Measurements from ENCODE around the gene SF3B3.

GRCh38 chr16:70553645-70554044 is 30.0 kb downstream of the SF3B3 start:
- TF ChIP-seq BHLHE40 (IDR thresholded peaks at IDR 0.05; ENCODE audit: borderline replicate concordance in 1 of 2, low read depth in 2 of 2, low read length in 1 of 2) (no peak), SRF (IDR thresholded peaks at IDR 0.05; ENCODE audit: low read depth in 2 of 2, low read length in 2 of 2) (no peak), NR2C2 (IDR thresholded peaks at IDR 0.05; ENCODE audit: borderline replicate concordance, control insufficient read depth, insufficient read length, low read depth) (no peak), POLR2A (IDR thresholded peaks at IDR 0.05; ENCODE audit: low read depth, low read length) (no peak), ZNF207 (IDR thresholded peaks at IDR 0.05; ENCODE audit: borderline replicate concordance) (no peak)

All from GM12878 (cell line).